ENCODE results near the gene BCL7A. TPM values are rescaled to one million over a fixed set of nuclear protein-coding genes. Genes with fewer than 3 reads are reported as not detected.

Gene BCL7A
- total and polyA plus RNA-seq, 10 of the 15 experiments (the other 5 are each of a cell fraction or from before 2014, with no cell fraction given) = 0.37 to 17.2 (median 11.7) TPM

DNA sequence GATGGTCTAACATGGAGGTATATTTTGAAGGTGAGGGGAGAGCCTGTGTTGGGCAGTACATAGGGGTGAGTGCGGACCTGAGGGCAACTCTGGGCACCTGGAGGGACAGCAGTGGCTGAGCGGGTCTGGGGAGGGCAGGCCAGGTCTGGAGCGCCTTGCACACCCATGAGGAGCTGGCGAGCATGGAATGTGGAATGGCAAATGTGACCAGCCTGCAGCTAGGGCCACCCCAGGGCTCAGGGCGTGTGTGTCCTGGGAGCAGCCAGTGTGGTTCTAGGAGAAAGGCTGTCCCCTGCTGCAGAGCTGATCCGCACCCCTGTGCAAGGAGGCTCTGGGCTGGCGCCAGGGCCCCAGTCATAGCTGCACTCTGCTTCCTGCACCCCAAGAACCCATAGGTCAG lies 24.5 kb downstream of the BCL7A start:
- CTCF ChIA-PET = interaction anchor here (0.7 to 1.0 kb wide), 2 partner anchors 77 to 1593 kb away, joined by 3 to 8 read pairs; no protein-coding TSS in a partner anchor
- no peak overlapping the region for H3K9ac ChIP-seq (ENCODE audit: control insufficient read depth, insufficient read depth, low read length)
- H3K4me2 ChIP-seq (ENCODE audit: control insufficient read depth, insufficient read depth) = no peak overlapping the region
- POLR2A ChIA-PET = no interaction called here
- DNase-seq (ENCODE audit: low read depth, low spot score) (no peak), FAIRE-seq (no peak), ATAC-seq (no peak)
- intact Hi-C loops (cut with micrococcal nuclease; ENCODE audit: unreplicated experiment) (no loop called here), in situ Hi-C loops (cut with MboI) (no loop called here)
- H3K9me3 ChIP-seq (replicated peaks; ENCODE audit: control insufficient read depth, insufficient read depth, low read length) = no peaks in the 10 kb centered on the region
- SMC1A ChIA-PET (ENCODE audit: uncharacterized antibody, unreplicated experiment) = no interaction called here
- no peak overlapping the region for H3K27ac ChIP-seq (ENCODE audit: control insufficient read depth, insufficient read depth)
- H4K20me1 ChIP-seq (ENCODE audit: control insufficient read depth, insufficient read depth) = no peaks in the 10 kb centered on the region
- BruUV-seq (replicated peaks) = no TSS peak
- 89% methylated on average over 7 of the region's 7 CpGs for WGBS (ENCODE audit: insufficient coverage, insufficient replicate concordance, low lambda C conversion rate, missing lambda C conversion rate)
- RAD21 ChIA-PET (ENCODE audit: unreplicated experiment) = no interaction called here
- no peaks in the 10 kb centered on the region; a peak in 1 of 4 replicates for H3K27me3 ChIP-seq (replicated peaks in 1 of 2; ENCODE audit: control insufficient read depth in 2 of 2, insufficient read depth in 2 of 2, low read length in 1 of 2)
- H3K4me1 ChIP-seq (ENCODE audit: control insufficient read depth, insufficient read depth, low read length) = no peaks in the 10 kb centered on the region
- H2AFZ ChIP-seq (ENCODE audit: control insufficient read depth, low read depth, low read length) = no peak overlapping the region
- no peaks in the 10 kb centered on the region for H3K79me2 ChIP-seq (ENCODE audit: control insufficient read depth, insufficient read depth, low read length)
- H3K36me3 ChIP-seq (ENCODE audit: control insufficient read depth in 2 of 2, insufficient read depth in 2 of 2, low read length in 1 of 2) = no peaks in the 10 kb centered on the region
- no peak overlapping the region for H3K4me3 ChIP-seq
- TF ChIP-seq, protein P1, sequence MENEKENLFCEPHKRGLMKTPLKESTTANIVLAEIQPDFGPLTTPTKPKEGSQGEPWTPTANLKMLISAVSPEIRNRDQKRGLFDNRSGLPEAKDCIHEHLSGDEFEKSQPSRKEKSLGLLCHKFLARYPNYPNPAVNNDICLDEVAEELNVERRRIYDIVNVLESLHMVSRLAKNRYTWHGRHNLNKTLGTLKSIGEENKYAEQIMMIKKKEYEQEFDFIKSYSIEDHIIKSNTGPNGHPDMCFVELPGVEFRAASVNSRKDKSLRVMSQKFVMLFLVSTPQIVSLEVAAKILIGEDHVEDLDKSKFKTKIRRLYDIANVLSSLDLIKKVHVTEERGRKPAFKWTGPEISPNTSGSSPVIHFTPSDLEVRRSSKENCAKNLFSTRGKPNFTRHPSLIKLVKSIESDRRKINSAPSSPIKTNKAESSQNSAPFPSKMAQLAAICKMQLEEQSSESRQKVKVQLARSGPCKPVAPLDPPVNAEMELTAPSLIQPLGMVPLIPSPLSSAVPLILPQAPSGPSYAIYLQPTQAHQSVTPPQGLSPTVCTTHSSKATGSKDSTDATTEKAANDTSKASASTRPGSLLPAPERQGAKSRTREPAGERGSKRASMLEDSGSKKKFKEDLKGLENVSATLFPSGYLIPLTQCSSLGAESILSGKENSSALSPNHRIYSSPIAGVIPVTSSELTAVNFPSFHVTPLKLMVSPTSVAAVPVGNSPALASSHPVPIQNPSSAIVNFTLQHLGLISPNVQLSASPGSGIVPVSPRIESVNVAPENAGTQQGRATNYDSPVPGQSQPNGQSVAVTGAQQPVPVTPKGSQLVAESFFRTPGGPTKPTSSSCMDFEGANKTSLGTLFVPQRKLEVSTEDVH (IDR thresholded peaks at IDR 0.05; ENCODE audit: low read depth, partially characterized antibody) = no peak
- TF ChIP-seq POLR2AphosphoS2 (IDR thresholded peaks at IDR 0.05; ENCODE audit: low read depth, low read length) (no peak), TARDBP (IDR thresholded peaks at IDR 0.05; ENCODE audit: borderline replicate concordance) (no peak), ZNF217 (IDR thresholded peaks at IDR 0.05) (no peak), HDAC6 (IDR thresholded peaks at IDR 0.05; ENCODE audit: unreplicated experiment) (no peak), CBFB (IDR thresholded peaks at IDR 0.05; ENCODE audit: low read depth) (no peak), BMI1 (IDR thresholded peaks at IDR 0.05; ENCODE audit: borderline replicate concordance) (no peak), SUPT20H (IDR thresholded peaks at IDR 0.05; ENCODE audit: borderline replicate concordance, control insufficient read depth, low read depth, low read length) (no peak), ZBED1 (IDR thresholded peaks at IDR 0.05; ENCODE audit: borderline replicate concordance) (no peak), STAT3 (IDR thresholded peaks at IDR 0.05; ENCODE audit: low read depth, low read length) (no peak), NFYA (IDR thresholded peaks at IDR 0.05; ENCODE audit: borderline replicate concordance, low read depth, low read length) (no peak), ZNF384 (IDR thresholded peaks at IDR 0.05; ENCODE audit: borderline replicate concordance, low read depth, low read length) (no peak), POU2F2 (IDR thresholded peaks at IDR 0.05; ENCODE audit: borderline replicate concordance, low read depth, low read length) (no peak), EP300 (IDR thresholded peaks at IDR 0.05; ENCODE audit: borderline replicate concordance in 1 of 2, control insufficient read depth in 1 of 2, low read depth in 2 of 2, low read length in 2 of 2) (no peak), CHD4 (IDR thresholded peaks at IDR 0.05) (no peak), CHD1 (IDR thresholded peaks at IDR 0.05; ENCODE audit: low read depth, low read length) (no peak)
- TF ChIP-seq, protein P2, sequence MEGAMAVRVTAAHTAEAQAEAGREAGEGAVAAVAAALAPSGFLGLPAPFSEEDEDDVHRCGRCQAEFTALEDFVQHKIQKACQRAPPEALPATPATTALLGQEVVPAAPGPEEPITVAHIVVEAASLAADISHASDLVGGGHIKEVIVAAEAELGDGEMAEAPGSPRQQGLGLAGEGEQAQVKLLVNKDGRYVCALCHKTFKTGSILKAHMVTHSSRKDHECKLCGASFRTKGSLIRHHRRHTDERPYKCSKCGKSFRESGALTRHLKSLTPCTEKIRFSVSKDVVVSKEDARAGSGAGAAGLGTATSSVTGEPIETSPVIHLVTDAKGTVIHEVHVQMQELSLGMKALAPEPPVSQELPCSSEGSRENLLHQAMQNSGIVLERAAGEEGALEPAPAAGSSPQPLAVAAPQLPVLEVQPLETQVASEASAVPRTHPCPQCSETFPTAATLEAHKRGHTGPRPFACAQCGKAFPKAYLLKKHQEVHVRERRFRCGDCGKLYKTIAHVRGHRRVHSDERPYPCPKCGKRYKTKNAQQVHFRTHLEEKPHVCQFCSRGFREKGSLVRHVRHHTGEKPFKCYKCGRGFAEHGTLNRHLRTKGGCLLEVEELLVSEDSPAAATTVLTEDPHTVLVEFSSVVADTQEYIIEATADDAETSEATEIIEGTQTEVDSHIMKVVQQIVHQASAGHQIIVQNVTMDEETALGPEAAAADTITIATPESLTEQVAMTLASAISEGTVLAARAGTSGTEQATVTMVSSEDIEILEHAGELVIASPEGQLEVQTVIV (IDR thresholded peaks at IDR 0.05; ENCODE audit: borderline replicate concordance, partially characterized antibody) = no peak
- TF ChIP-seq, protein P3, sequence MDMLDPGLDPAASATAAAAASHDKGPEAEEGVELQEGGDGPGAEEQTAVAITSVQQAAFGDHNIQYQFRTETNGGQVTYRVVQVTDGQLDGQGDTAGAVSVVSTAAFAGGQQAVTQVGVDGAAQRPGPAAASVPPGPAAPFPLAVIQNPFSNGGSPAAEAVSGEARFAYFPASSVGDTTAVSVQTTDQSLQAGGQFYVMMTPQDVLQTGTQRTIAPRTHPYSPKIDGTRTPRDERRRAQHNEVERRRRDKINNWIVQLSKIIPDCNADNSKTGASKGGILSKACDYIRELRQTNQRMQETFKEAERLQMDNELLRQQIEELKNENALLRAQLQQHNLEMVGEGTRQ (IDR thresholded peaks at IDR 0.05; ENCODE audit: borderline replicate concordance, low read depth, low read length) = no peak

Data from GM12878 (cell line).